GM21717 (cell line): ENCODE data around the gene GSTO1.
A peak's percentile ranks its signal among the peaks of the same experiment; 100 is the strongest.

ENCODE experiments used
- ATAC-seq: cut with Tn5 transposase; IDR thresholded peaks from one replicate; pipeline ENCODE4 v1.9.1; 2021; ENCODE audit warnings: mild to moderate bottlenecking, moderate library complexity; ENCODE audit not compliant: unreplicated experiment

GSTO1 gene

GRCh38 chr10:104301907-104302690 lies 47.4 kb downstream of the GSTO1 start:
- ATAC-seq: no peak

- ATAC-seq: no peak
These were observed 49.1 kb downstream of the GSTO1 start for GRCh38 chr10:104303594-104304355.

GRCh38 chr10:104304356-104304745 lies 49.7 kb downstream of the GSTO1 start:
- ATAC-seq: no peak

GRCh38 chr10:104304927-104305326 lies 50.2 kb downstream of the GSTO1 start:
- no peak for ATAC-seq

GRCh38 chr10:104306897-104307296 lies 52.2 kb downstream of the GSTO1 start:
- no peak for ATAC-seq

GRCh38 chr10:104307576-104308438 lies 53.1 kb downstream of the GSTO1 start:
- ATAC-seq: no peak

GRCh38 chr10:104308439-104308903 lies 53.8 kb downstream of the GSTO1 start:
- ATAC-seq: peak; percentile 82

- ATAC-seq: no peak
These were observed 55.6 kb downstream of the GSTO1 start for GRCh38 chr10:104309980-104310978.

- no peak for ATAC-seq
These were observed 56.6 kb downstream of the GSTO1 start for GRCh38 chr10:104311184-104311720.

- ATAC-seq: no peak
These were observed 60.1 kb downstream of the GSTO1 start for GRCh38 chr10:104314591-104315485.

GRCh38 chr10:104315486-104315921 lies 60.8 kb downstream of the GSTO1 start:
- ATAC-seq: no peak

GRCh38 chr10:104316321-104317099 lies 61.8 kb downstream of the GSTO1 start:
- no peak for ATAC-seq
